ENCODE data around the gene ASB3. TPM values are rescaled to one million over a fixed set of nuclear protein-coding genes. Genes with fewer than 3 reads are reported as not detected.
"Not testable (repeated sequence)": the region's sequence is repeated elsewhere in the genome, so short reads cannot be mapped to it uniquely, and the experiment has no call there.

ASB3 gene
- total RNA-seq = 10 to 100 TPM; 24.2 to 32.2 (median 30.2) TPM

GRCh38 chr2:53786705-53787613 lies at the start of gene ASB3, which contains the start of gene ERLEC1:
ASB3 (minus strand) TSS chr2:53786953; CDS start chr2:53765572, 21,381 bp downstream.
ERLEC1 (plus strand) TSS chr2:53787044; CDS start chr2:53787211, 167 bp downstream.
- no peaks in the 10 kb centered on the region for H3K9me3 ChIP-seq
- H3K36me3 ChIP-seq = no peaks in the 10 kb centered on the region
- H3K27ac ChIP-seq = peak within 1 kb of the TSS; percentile 38 to 78 (median 75)
- DNase-seq = peak; percentile 88 to 91
- 1% methylated on average over 44 to 47 of the region's 77 CpGs for whole genome bisulfite sequencing, 2 donors
- H3K4me3 ChIP-seq (replicated peaks in 1 of 3) = peak within 1 kb of the TSS; percentile 50 to 91 (median 81)
- peaks cover 28 to 29% of the 10 kb centered on the region in 2 donors for H3K4me1 ChIP-seq
- no peaks in the 10 kb centered on the region for H3K27me3 ChIP-seq
- intact Hi-C loops (cut with DNase I) = no loop called here
- TF ChIP-seq POLR2A (IDR thresholded peaks at IDR 0.05) (peak in 1 of 2 donors; percentile 72), CTCF (IDR thresholded peaks at IDR 0.05) (peak in 1 of 6 experiments; percentile 3)

- H3K9me3 ChIP-seq; H3K4me1 ChIP-seq; H3K27ac ChIP-seq; H3K36me3 ChIP-seq; DNase-seq; intact Hi-C loops (cut with DNase I); H3K4me3 ChIP-seq (replicated peaks in 1 of 3); H3K27me3 ChIP-seq: not testable (repeated sequence)
- 85 to 89% methylated on average over 4 of the region's 4 CpGs for WGBS, 2 donors
Measured at GRCh38 chr2:53829980-53830290, 43.2 kb upstream of the ASB3 start.

DNA sequence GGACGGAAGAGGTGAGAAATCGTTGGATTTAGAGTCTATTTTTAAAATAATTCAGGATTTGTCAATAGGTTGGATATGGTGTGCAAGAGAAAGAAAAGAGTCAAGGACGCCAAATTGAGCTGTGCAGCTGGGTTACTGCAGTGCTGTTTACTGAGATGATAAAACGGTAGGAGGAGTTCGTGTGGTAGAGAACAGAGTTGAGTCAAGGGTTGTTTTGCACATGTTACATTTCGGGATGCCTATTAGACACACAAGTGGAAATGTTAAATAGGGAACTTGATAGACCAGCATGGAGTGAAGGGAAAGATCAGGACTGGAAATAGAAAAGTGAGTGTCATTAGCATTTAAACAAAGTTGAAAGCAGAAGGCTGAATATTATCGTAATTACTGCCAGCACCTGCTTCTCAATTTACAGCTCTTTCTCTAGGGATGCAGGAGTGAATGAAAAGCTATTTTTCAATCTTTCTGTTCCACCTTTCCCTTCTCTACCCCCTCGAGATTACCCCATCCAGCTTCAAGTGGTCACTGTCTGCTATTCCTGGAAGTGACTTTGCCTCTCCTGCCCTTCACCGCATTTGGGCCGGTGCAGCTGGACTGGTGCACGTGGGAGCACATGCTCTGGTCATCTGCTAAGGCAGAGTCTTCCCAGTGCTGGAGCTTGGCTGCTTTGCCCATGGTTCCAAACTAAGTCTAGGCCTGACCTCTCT lies 42.7 kb upstream of the ASB3 start:
- Histone ChIP-seq H3K36me3 (no peaks in the 10 kb centered on the region), H3K9me3 (no peaks in the 10 kb centered on the region), H3K27me3 (no peaks in the 10 kb centered on the region), H3K4me3 (replicated peaks in 1 of 3) (no peak overlapping the region), H3K4me1 (no peaks in the 10 kb centered on the region), H3K27ac (no peak overlapping the region)
- intact Hi-C loops (cut with DNase I) = no loop called here
- WGBS, 2 donors = 85 to 88% methylated on average over 11 of the region's 11 CpGs
- TF ChIP-seq CTCF (IDR thresholded peaks at IDR 0.05) (no peak), POLR2A (IDR thresholded peaks at IDR 0.05) (no peak)
- DNase-seq = no peak

DNA sequence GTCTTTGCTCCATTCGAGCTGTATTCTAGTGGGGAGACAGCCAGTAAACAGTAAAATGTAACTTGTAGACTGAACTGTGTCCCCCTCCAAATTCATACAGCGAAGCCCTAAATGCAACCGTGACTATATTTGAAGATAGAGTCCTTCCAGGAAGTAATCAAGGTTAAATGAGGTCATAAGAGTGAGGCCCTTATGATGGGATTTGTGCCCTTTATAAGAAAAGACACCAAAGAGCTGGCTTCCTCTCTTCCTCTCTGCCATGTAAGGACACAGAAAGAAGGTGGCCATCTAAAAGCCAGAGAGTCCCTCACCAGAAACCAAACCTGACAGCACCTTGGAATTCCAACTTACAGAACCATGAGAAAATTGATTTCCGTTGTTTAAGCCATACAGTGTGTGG lies 41.6 kb upstream of the ASB3 start:
- intact Hi-C loops (cut with DNase I) = no loop called here
- no peak overlapping the region for H3K4me3 ChIP-seq (replicated peaks in 1 of 3)
- no peaks in the 10 kb centered on the region for H3K27me3 ChIP-seq
- no peak for DNase-seq
- TF ChIP-seq POLR2A (IDR thresholded peaks at IDR 0.05) = no peak
- no peak for TF ChIP-seq CTCF (IDR thresholded peaks at IDR 0.05)
- no peaks in the 10 kb centered on the region for H3K4me1 ChIP-seq
- no peak overlapping the region for H3K27ac ChIP-seq
- 94 to 97% methylated on average over 4 of the region's 4 CpGs for WGBS, 2 donors
- no peaks in the 10 kb centered on the region for H3K9me3 ChIP-seq
- no peaks in the 10 kb centered on the region for H3K36me3 ChIP-seq

DNA sequence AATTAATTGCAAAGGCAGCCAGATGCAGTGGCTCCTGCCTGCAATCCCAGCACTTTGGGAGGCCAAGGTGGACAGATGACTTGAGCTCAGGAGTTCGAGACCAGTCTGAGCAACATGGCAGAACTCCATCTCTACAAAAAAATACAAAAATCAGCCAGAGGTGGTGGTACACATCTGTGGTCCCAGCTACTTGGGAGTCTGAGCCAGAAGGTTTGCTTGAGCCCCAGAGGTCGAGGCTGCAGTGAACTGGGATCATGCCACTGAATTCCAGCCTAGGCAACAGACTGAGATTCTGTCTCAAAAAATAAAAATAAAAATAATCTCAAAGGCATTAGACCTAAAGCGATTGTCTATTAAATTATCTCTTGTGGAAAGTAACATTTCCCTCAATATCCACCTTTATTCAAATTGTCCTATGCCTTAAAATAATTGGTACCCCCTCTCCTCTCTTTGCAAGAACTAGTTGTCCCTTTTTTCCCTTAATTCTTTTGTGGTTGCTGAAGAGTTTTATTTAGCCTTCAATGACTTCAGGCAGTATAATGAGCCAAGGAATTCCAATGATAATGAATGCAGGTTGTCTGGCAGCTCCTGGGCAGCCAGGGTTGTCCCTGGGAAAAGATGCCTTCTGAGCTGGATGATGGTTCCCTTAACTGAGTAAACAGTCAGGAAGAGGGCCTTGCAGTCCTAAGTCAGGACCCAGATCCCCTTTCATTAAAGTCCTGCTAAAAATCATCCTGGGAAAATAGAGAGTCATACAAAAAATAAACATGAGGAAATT lies 40.8 kb upstream of the ASB3 start:
- 82 to 87% methylated on average over 3 of the region's 3 CpGs for WGBS, 2 donors
- no peak overlapping the region for H3K4me3 ChIP-seq (replicated peaks in 1 of 3)
- no peaks in the 10 kb centered on the region for H3K27me3 ChIP-seq
- TF ChIP-seq POLR2A (IDR thresholded peaks at IDR 0.05) (no peak), CTCF (IDR thresholded peaks at IDR 0.05) (no peak)
- no peak overlapping the region for H3K27ac ChIP-seq
- no peaks in the 10 kb centered on the region for H3K36me3 ChIP-seq
- H3K4me1 ChIP-seq = no peaks in the 10 kb centered on the region
- intact Hi-C loops (cut with DNase I) = no loop called here
- no peaks in the 10 kb centered on the region for H3K9me3 ChIP-seq
- no peak for DNase-seq

Data from thyroid gland (tissue), 4 donors.